HG03565 (cell line): Measurements from ENCODE around the gene ZNF318.
"Not testable (repeated sequence)": the region's sequence is repeated elsewhere in the genome, so short reads cannot be mapped to it uniquely, and the experiment has no call there.

ENCODE experiments used
- ATAC-seq: cut with Tn5 transposase; IDR thresholded peaks from one replicate; pipeline ENCODE4 v1.9.1; 2021; ENCODE audit warnings: mild to moderate bottlenecking, moderate library complexity; ENCODE audit not compliant: unreplicated experiment

ZNF318 gene

DNA sequence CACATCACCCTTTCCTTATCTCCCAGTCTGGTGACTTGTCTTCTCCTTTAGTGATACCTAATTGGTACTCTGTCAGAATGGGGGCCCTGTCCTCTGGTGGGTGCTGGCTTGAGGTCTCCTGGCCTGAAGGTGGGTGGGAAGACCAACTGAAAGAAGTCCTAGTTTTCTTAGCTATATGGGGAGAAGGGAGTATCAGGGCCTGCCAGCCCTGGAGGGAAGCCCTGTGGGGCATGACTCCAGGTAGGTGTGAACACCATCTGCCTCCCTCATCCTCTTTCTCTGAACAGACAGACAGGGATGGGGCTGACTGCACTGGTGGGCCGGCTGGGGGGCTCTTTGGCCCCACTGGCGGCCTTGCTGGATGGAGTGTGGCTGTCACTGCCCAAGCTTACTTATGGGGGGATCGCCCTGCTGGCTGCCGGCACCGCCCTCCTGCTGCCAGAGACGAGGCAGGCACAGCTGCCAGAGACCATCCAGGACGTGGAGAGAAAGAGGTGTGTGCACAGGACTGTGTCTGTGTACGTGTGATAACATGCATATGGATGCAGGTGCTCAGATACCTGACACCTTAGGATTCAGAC lies 65.6 kb downstream of the ZNF318 start:
- ATAC-seq = no peak

DNA sequence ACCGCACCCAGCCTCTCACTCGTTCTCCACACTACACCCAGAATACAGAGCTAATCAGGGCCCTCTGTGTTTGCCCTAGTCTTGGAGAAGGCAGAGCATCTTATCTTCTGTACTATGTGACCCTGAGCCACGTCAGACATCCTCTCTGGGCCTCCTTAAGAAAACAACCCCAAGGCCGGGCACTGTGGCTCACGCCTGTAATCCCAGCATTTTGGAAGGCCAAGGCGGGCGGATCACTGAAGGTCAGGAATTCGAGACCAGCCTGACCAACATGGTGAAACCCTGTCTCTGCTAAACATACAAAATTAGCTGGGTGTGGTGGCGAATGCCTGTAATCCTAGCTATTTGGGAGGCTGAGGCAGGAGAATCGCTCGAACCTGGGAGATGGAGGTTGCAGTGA lies 66.4 kb downstream of the ZNF318 start:
- ATAC-seq = not testable (repeated sequence)

DNA sequence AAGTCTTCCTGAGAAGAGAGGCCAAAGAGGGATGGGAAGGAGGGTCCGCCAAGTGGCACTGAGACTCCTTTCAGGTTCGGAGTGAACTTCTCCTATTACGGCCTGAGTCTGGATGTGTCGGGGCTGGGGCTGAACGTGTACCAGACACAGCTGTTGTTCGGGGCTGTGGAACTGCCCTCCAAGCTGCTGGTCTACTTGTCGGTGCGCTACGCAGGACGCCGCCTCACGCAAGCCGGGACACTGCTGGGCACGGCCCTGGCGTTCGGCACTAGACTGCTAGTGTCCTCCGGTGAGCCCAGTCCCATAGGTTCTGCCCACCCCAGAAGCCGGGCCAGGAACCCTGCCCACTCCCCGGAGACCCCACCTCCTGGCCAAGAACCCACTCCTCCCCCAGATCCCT lies 67.3 kb downstream of the ZNF318 start:
- no peak for ATAC-seq

DNA sequence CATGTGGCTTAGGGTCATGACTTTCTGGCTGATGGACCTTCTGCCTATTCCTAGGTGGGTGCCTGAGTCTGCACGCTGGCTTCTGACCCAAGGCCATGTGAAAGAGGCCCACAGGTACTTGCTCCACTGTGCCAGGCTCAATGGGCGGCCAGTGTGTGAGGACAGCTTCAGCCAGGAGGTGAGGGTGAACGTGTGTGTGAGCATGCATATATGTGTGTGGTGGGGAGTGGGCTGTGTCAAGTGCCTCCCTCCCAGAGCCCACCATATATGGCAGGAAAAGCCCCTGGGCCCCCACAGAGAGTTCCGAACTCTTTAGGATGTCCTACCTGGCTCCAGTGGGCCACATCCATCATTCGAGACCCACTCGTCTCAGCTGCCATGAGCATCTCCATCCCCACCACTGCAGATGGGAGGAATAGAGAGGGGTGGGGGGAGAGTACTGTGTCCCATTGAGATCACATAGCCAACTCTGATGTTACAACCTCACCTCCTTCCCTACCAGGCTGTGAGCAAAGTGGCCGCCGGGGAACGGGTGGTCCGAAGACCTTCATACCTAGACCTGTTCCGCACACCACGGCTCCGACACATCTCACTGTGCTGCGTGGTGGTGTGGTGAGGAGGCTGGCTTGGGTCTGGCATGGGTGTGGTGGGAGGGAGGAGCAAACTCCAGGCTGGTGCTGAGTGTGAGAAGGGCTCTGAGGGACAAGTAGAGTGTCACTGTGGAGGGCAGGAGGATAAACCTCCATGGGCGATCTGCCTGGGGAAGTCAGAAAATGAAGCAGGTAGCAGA lies 68.2 kb downstream of the ZNF318 start:
- no peak for ATAC-seq

DNA sequence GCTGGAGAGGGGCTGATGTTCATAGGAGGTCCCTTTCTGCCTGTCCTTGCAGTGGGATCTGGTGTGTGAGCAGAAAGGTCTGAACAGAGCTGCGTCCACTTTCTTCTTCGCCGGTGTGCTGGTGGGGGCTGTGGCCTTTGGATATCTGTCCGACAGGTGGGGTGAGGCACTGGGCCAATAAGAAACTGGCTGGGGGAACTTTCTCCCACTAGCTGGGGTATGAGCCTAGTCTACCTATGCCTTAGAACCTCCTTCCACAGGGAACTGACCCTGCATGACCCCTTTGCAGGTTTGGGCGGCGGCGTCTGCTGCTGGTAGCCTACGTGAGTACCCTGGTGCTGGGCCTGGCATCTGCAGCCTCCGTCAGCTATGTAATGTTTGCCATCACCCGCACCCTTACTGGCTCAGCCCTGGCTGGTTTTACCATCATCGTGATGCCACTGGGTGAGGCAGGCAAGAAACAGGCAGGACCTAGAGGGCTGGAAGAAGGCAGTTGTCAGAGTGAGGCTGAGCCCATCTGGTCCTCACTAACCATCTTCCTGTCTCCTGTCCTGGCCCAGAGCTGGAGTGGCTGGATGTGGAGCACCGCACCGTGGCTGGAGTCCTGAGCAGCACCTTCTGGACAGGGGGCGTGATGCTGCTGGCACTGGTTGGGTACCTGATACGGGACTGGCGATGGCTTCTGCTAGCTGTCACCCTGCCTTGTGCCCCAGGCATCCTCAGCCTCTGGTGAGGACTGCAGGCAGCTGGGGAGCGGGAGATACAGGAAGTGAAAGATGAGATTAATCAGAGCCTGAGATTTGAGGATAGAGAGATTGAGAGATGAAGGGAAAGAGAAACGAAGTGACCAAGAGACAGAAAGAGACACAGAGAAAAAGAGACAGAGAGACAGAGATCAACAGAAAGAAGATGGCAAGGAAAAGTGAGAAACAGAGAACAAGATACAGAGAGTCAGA lies 69.8 kb downstream of the ZNF318 start:
- no peak for ATAC-seq

DNA sequence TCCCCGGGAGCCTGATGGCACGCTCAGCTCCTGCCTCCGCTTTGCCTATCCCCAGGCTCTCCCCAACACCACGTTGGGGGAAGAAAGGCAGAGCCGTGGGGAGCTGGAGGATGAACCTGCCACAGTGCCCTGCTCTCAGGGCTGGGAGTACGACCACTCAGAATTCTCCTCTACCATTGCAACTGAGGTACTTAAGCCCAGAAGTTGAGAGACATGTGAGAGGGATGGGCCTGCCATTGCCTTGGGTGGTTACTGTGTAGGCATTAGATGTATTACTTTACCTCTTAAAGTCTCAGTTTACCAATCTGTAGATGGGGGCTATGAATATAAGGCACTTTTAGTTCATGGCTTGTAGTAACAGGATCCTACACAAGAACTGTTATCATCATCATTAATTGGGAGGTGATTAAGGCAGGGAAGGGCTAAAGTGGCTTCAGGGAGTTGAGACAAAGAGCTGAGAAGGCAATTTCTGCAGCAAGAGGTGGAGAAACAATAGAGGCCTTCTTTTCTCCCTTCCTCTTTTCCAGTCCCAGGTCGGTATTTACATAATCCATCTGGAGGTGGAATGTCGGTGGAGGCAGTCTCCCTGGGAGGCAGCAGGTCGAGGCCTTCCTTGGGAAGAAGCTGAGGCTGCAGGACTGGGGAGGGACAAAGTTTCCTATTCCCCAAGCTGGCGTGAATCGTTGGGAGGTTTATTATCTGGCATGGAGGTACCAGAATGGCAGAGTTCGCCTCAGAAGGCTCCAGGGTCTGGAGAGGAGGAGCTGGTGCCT lies 70.7 kb downstream of the ZNF318 start:
- ATAC-seq = no peak

DNA sequence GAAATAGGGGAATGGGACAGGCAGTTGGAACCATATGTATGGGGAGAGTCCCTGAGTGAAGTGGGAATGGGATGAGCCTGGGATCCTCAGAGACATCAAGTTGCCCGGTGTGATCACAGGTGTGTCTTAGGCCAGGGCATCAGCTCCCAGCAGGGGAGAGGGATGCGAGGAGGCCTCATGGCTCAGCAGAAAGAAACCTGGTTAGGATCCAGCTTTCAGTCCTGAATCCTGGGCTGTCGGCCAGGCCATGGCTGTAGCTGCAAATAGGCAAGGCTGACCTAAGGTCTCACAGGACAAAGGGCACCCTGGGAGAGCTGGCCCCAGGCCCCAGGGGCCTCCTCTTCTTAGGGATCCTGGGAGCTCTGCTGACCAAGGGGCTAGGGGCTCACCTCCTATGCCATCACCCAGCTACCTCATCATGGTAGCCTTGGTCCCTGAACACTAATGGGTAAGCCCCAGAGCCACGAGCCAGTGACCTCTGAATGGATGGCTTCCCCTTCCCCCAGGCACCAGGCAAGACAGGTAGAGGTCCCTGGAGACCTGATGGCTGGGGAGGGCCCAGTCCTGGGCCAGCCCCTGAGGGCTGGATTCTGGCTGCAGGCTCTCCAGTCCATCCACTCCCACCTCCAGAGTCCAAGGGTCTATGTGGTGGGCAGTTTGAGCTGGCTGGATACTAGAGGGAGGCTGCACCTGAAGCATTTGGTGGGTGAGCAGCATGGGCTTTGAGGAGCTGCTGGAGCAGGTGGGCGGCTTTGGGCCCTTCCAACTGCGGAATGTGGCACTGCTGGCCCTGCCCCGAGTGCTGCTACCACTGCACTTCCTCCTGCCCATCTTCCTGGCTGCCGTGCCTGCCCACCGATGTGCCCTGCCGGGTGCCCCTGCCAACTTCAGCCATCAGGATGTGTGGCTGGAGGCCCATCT lies 71.5 kb downstream of the ZNF318 start, which contains the start of gene SLC22A7:
TSS of gene SLC22A7 (plus strand) at position 617 of the 921 bp plus-strand sequence. CDS start at position 716, 99 bp downstream.
- ATAC-seq = no peak

DNA sequence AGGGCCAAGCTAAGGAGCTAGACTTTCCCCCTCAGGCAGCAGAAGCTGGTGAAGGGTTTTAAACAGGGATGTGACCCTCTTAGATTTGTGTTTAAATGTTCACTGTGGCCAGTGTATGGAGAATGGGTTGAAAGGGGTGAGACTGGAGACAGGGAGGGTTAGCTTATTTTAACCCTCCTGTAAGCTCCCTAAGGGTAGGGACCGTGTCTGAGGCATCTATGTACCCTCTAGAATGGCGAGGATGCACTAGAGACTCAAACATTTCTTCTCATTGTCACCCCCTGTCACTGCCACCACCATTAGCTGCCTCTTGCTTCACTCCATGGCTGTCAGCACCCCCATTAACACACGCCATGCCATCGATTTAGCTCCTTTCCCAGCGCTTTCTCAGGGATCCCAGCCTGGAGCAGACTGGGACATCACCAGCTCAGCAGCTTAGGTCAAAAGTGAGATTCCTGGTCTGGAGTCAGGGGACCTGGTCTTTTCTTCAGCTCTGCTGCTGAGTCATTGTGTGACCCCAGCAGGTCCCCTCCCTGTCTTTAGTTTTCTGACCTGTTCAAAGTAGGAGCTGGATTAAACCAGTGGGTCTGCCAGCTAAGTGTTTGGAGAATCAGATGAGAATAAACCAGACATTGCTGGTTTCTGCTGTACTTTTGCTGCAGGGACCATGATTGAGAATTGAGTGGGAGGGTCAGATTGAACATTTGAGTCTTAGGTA lies 72.5 kb downstream of the ZNF318 start:
- no peak for ATAC-seq

DNA sequence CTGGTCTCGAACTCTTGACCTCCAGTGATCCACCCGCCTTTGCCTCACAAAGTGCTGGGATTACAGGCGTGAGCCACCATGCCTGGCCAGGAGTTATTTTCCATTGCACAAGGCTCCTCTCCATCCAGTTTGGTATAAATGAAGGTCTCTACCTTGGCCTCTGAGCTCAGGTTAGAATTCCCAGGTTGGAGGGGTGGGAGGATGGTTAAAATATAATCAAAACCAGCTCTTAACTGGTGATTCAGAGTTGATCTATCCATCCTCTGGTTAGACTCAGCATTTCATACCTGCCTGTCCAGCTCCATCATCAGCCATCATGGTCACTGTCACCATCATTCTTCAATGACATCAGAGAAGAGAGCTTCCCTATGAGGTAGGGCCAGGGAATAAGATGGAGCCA lies 74.0 kb downstream of the ZNF318 start:
- ATAC-seq = no peak

DNA sequence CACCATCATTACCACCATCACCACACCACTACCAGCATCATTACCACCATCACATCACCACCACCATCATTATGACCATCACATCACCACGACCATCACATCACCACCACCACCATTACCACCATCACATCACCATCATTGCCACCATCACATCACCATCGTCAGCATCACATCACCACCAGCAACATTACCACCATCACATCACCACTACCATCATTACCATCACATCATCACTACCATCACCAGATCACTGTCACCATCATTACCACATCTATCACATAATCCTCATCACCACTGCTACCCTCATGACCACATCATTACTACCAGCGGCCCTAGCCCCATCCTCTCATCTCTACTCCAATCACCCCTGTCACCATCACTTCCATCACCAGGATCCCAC lies 74.9 kb downstream of the ZNF318 start:
- ATAC-seq = no peak

DNA sequence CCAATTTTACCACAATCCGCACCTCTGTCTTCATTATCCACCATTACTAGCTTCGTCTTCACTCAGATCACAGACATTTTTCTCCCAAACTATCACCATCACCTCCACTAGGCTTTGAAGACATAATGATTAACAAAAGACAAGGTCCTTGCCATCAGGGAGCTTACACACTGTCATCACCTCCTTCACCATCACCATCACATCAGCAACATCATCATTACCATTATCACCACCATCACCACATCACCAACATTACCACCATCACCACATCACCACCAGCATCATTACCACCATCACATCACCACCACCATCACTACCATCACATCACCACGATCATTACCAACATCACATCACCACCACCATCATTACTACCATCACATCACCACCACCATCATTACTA lies 75.7 kb downstream of the ZNF318 start:
- ATAC-seq = no peak

DNA sequence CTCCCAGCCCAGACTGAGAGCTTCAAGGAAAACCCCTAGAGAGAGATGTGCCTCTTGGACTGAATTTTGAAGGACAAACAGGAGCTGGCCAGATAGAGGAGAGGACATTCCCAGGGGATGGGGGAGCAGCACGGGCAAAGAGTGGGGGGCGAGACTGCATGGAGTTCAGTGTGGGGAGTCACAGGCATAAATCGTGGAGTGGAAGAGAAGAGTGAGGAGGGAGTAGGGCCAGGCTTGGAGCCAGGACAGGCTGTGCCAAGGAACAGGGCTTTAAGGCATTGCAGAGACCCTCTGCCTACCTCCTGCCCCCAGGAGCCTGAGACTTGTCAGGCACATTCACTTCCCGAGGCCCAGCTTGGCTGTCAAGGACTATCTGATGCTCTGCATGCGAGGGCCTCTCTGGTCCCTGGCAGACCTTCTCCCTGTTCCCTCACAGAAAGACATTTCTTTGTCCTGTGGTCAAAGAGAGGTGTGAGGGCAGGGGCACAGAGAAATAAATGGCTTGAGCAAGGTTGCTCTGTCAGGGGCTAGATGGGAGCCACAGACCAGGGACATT lies 76.6 kb downstream of the ZNF318 start:
- no peak for ATAC-seq

DNA sequence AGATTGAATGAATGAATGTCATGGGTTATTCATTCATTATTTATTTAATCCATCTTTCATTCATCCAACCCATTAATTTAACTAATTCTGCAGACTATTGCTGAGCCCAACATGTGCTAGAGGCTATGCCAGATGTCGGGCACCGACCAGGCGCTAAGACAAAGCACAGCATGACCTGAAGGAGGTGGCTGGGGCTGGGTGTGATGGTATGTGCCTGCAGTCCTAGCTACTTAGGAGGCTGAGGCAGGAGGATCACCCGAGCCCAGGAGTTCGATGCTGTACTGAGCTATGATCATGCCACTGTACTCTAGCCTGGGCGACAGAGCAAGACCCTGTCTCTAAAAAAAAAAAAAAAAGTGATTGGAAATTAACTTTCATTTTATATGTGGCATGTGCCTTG lies 77.1 kb downstream of the ZNF318 start:
- no peak for ATAC-seq

DNA sequence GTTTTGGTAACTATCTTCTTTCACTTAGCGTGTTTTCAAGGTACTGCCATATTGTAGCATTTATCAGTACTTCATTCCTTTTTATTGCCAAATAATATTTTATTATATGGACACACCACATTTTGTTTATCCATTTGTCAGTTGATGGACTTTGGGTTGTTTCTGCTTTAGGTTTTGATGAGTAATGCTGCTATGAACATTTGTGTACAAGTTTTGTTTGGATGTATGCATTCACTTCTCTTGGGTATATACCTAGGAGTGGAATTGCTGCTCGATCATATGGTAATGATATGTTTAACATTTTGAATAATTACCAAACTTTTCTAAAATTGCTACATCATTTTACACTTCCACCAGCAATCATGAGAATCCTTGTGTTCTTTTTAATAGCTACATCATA lies 77.7 kb downstream of the ZNF318 start:
- ATAC-seq = no peak

DNA sequence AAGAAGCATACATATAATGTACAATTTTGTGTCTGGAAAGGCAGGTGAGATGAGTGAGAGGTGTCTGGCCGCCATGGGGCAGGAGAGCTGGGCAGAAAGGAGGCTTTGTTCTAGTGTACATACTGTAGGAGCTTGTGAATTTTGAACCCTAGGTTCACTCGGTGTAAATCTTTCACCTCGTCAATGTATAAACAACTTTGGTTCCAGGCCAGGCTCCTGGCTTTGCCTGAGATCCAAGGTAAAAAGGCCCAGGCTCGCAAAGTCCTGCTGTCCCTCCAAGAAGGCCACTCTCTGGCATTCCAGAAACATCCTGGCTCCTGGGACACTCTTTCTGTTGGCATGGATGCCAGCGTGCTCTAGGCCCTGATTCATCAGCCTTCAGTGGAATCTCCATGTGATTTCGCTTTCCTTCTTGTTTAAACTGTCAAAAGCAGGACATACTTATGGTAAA lies 78.5 kb downstream of the ZNF318 start:
- ATAC-seq = no peak

DNA sequence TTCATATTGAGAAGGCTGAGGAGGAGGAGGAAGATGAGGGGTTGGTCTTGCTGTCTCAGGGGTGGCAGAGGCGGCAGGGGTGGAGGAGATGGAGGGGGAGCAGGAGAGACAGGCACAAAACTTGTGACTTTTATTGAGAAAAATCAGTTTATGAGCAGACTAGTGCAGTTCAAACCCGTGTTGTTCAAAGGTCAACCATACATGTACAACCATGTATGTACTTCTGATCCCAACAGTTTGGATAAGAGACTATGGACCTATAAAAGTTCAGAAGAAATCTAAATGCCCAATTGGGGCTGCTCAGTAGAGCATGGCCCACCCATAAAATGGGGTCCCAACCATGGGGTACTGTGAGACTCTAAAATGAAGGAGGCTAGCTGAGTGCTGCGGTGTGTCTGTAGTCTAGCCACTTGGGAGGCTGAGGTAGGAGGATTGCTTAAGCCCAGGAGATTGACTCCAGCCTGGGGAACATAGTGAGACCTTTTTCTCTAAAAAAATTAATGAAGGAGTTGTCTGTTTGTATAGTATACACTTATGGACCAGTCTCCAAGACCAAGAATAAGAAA lies 79.0 kb downstream of the ZNF318 start:
- ATAC-seq = no peak

DNA sequence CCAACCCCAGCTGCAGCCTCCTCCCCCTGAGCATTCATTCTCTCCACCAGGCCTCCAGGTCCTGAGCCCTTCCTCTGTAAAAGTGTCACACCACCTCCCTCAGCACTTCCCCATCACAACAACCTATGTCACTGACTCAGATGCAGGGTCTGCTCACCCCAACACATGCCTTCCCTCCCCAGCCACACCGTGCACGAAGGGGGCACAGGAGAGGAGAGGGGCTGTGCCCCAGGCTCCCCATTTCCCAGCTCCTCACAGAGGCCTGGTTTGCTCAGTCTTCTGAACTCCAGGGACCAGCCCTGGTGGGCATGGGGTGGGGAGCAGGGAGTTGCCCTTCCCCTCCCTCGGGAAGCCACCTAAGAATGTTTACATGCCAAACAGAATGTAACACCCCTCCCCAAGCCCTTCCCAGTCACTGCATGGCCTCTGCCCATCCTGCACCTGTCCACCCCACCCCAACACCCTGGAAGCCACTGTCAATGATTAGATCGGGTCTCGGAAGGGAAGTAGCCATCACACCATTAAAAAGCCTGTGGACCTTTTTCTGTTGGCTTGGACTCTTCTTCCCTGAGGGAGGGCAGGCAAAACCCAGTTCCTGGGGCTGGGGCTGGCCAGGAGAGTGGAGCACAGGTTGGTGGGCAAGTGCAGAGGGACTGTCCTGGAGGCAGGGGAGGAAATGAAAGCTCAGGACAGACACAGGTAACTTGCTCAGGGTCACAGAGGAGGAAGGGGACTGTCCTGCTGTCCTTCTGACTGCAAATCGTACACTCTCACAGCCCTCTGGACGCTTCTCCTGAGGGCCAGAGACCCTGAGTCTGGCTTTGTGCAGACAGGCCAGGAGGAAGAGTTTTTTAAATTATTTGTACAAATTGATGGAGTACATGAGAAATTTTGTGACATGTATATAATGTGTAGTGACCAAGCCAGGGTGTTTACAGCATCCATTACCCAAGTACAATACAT lies 81.4 kb downstream of the ZNF318 start:
- ATAC-seq = no peak
